GM12878 (cell line): Measurements from ENCODE around the gene ELAVL1. TPM values are rescaled to one million over a fixed set of nuclear protein-coding genes. Genes with fewer than 3 reads are reported as not detected.

Source experiments
- BMI1 ChIP-seq: fragments of 450-650 bp; IDR thresholded peaks from 2 replicates; pipeline ENCODE4 v1.6.1; 2016; ENCODE audit warnings: mild to moderate bottlenecking, moderate library complexity, borderline replicate concordance
- DPF2 ChIP-seq: fragments of 450-650 bp; IDR thresholded peaks from 2 replicates; pipeline ENCODE4 v1.6.1; 2017; ENCODE audit warnings: mild to moderate bottlenecking
- MEF2B ChIP-seq: fragments of 450-650 bp; IDR thresholded peaks from 2 replicates; pipeline ENCODE4 v1.6.1; 2018; ENCODE audit warnings: mild to moderate bottlenecking, moderate library complexity; ENCODE audit not compliant: partially characterized antibody, poor library complexity, severe bottlenecking
- NR2C1 ChIP-seq: fragments of 450-650 bp; IDR thresholded peaks from 2 replicates; pipeline ENCODE4 v1.6.1; 2017; ENCODE audit warnings: antibody characterized with exemption, mild to moderate bottlenecking, moderate library complexity
- RUNX3 ChIP-seq: IDR thresholded peaks from 2 replicates; pipeline ENCODE4 v1.6.1; 2012; ENCODE audit warnings: low read length, inconsistent platforms
- SMARCA5 ChIP-seq: fragments of 450-650 bp; IDR thresholded peaks from 2 replicates; pipeline ENCODE4 v1.6.1; 2017; ENCODE audit warnings: mild to moderate bottlenecking
- SUPT20H ChIP-seq: IDR thresholded peaks from 2 replicates; pipeline ENCODE4 v1.6.1; 2011; ENCODE audit warnings: low read depth, mild to moderate bottlenecking, low read length, moderate library complexity, borderline replicate concordance; ENCODE audit not compliant: control insufficient read depth
- TBL1XR1 ChIP-seq: IDR thresholded peaks from 2 replicates; pipeline ENCODE4 v1.6.1; 2012; ENCODE audit warnings: low read depth, low read length, improper control_type of control experiment
- ZBED1 ChIP-seq: IDR thresholded peaks from 2 replicates; pipeline ENCODE4 v1.6.1; 2016; ENCODE audit warnings: borderline replicate concordance
- ZNF384 ChIP-seq: IDR thresholded peaks from 2 replicates; pipeline ENCODE4 v1.6.1; 2012; ENCODE audit warnings: low read depth, mild to moderate bottlenecking, low read length, improper control_type of control experiment, borderline replicate concordance
- polyA plus RNA-seq, 11 experiments: library from polyadenylated mRNA; depleted of rRNA in 4 of 11; unstranded in 6 of 11; stranded (reverse) in 5 of 11; fragments of >200 nt; fragmentation: Nextera tagmentation in 4 of 11; fragmentation: Illumina TruSeq in 1 of 11; extraction: Ambion mirVana in 4 of 11; extraction: Trizol in 1 of 11; gene quantifications; 1 replicate in 1 of 11; 2 replicates in 10 of 11; pipeline versions ENCODE4 v1.2.1 to v1.2.3, GENCODE V29; 2011 to 2016; ENCODE audit warnings: inconsistent platforms in 2 of 11, missing spikeins in 2 of 11, low read depth in 1 of 11
- total RNA-seq, 4 experiments: library from RNA; depleted of rRNA in 3 of 4; stranded (reverse); fragments of >200 nt in 3 of 4; fragmentation: Illumina TruSeq in 1 of 4; extraction: Trizol in 1 of 4; gene quantifications; 2 replicates each; pipeline versions ENCODE4 v1.2.1 to v1.2.3, GENCODE V29; 2013 to 2021
- TF ChIP-seq, protein P1 (sequence below): fragments of 150-350 bp; IDR thresholded peaks from 2 replicates; pipeline ENCODE4 v1.6.1; 2014; ENCODE audit warnings: mild to moderate bottlenecking, low read depth, low read length
- TF ChIP-seq, protein P2 (sequence below): fragments of 450-650 bp; IDR thresholded peaks from 2 replicates; pipeline ENCODE4 v1.6.1; 2018; ENCODE audit warnings: borderline replicate concordance, mild to moderate bottlenecking; ENCODE audit not compliant: partially characterized antibody
- TF ChIP-seq, protein P3 (sequence below): fragments of 450-650 bp; conservative IDR thresholded peaks from 2 replicates; pipeline ENCODE4 v1.6.1; 2017; ENCODE audit warnings: mild to moderate bottlenecking, moderate library complexity
- TF ChIP-seq, protein P4 (sequence below): fragments of 450-650 bp; IDR thresholded peaks from 2 replicates; pipeline ENCODE4 v1.6.1; 2016; ENCODE audit warnings: mild to moderate bottlenecking

ELAVL1 gene
- total and polyA plus RNA-seq, 10 of the 15 experiments (the other 5 are each of a cell fraction or from before 2014, with no cell fraction given) = 7.4 to 155 (median 70.3) TPM

DNA sequence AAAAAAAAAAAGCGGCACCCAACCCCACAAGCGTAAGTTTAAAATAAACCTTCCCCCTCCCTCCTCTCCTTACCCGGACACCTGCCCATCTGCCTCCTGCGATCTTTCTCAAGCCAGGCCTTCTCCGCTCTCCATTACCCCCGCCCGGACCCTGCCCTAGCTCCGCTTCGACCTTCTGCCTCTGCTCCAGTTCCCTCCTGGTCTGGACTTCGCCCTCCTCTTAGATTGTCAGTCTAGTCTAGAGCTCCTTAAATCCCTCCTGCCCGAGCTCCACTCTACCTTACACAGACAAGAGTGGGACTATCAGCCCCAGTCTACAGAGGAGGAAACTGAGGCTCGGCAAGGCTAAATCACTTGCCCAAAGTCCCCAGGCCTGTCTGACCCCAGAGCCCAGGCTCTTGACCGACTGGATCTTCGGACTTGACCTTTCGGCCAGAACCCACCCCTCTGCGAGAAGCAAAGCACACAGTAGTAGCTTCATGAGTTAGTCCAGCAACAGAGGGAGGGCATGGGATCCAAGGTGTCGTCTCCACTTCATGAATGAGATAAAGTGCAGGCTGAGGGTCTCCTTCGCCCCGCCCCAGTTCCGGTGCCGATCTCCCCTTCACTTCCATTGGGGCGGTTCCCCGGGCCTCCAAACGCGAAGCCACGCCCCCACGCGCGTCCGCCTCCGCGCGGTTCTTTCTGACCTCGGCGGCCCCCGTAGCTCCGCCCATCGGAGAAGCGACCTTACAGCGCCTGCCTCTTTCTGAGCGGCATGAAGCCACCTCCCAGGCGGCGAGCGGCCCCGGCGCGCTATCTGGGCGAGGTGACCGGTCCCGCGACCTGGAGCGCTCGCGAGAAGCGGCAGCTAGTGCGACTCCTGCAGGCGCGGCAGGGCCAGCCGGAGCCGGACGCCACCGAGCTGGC, 85.6 kb downstream of the ELAVL1 start, which contains the start of gene SNAPC2 (continued):
- TF ChIP-seq, protein P1, sequence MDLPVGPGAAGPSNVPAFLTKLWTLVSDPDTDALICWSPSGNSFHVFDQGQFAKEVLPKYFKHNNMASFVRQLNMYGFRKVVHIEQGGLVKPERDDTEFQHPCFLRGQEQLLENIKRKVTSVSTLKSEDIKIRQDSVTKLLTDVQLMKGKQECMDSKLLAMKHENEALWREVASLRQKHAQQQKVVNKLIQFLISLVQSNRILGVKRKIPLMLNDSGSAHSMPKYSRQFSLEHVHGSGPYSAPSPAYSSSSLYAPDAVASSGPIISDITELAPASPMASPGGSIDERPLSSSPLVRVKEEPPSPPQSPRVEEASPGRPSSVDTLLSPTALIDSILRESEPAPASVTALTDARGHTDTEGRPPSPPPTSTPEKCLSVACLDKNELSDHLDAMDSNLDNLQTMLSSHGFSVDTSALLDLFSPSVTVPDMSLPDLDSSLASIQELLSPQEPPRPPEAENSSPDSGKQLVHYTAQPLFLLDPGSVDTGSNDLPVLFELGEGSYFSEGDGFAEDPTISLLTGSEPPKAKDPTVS = 0 out of 2 replicates have a peak, but pooled peaks have one; percentile 14
- TF ChIP-seq SUPT20H (no peak), MEF2B (peak; percentile 2), SMARCA5 (peak; percentile 62; the same call in 1 of the 2 replicates), DPF2 (peak; percentile 49), RUNX3 (peak; percentile 64), TBL1XR1 (0 out of 2 replicates have a peak, but pooled peaks have one; percentile 38), ZNF384 (no peak), BMI1 (no peak), NR2C1 (peak; percentile 45), ZBED1 (no peak)
- TF ChIP-seq, protein P2, sequence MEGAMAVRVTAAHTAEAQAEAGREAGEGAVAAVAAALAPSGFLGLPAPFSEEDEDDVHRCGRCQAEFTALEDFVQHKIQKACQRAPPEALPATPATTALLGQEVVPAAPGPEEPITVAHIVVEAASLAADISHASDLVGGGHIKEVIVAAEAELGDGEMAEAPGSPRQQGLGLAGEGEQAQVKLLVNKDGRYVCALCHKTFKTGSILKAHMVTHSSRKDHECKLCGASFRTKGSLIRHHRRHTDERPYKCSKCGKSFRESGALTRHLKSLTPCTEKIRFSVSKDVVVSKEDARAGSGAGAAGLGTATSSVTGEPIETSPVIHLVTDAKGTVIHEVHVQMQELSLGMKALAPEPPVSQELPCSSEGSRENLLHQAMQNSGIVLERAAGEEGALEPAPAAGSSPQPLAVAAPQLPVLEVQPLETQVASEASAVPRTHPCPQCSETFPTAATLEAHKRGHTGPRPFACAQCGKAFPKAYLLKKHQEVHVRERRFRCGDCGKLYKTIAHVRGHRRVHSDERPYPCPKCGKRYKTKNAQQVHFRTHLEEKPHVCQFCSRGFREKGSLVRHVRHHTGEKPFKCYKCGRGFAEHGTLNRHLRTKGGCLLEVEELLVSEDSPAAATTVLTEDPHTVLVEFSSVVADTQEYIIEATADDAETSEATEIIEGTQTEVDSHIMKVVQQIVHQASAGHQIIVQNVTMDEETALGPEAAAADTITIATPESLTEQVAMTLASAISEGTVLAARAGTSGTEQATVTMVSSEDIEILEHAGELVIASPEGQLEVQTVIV = no peak
- TF ChIP-seq, protein P3, sequence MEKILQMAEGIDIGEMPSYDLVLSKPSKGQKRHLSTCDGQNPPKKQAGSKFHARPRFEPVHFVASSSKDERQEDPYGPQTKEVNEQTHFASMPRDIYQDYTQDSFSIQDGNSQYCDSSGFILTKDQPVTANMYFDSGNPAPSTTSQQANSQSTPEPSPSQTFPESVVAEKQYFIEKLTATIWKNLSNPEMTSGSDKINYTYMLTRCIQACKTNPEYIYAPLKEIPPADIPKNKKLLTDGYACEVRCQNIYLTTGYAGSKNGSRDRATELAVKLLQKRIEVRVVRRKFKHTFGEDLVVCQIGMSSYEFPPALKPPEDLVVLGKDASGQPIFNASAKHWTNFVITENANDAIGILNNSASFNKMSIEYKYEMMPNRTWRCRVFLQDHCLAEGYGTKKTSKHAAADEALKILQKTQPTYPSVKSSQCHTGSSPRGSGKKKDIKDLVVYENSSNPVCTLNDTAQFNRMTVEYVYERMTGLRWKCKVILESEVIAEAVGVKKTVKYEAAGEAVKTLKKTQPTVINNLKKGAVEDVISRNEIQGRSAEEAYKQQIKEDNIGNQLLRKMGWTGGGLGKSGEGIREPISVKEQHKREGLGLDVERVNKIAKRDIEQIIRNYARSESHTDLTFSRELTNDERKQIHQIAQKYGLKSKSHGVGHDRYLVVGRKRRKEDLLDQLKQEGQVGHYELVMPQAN = peak; percentile 88
- TF ChIP-seq, protein P4, sequence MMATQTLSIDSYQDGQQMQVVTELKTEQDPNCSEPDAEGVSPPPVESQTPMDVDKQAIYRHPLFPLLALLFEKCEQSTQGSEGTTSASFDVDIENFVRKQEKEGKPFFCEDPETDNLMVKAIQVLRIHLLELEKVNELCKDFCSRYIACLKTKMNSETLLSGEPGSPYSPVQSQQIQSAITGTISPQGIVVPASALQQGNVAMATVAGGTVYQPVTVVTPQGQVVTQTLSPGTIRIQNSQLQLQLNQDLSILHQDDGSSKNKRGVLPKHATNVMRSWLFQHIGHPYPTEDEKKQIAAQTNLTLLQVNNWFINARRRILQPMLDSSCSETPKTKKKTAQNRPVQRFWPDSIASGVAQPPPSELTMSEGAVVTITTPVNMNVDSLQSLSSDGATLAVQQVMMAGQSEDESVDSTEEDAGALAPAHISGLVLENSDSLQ = peak; percentile 83
